ENCODE measurements around the gene HHIPL1. TPM values are rescaled to one million over a fixed set of nuclear protein-coding genes. Genes with fewer than 3 reads are reported as not detected.

HHIPL1 gene
- total RNA-seq, 6 experiments from 2014 or later = 0.43 to 1.4 (median 0.66) TPM

DNA sequence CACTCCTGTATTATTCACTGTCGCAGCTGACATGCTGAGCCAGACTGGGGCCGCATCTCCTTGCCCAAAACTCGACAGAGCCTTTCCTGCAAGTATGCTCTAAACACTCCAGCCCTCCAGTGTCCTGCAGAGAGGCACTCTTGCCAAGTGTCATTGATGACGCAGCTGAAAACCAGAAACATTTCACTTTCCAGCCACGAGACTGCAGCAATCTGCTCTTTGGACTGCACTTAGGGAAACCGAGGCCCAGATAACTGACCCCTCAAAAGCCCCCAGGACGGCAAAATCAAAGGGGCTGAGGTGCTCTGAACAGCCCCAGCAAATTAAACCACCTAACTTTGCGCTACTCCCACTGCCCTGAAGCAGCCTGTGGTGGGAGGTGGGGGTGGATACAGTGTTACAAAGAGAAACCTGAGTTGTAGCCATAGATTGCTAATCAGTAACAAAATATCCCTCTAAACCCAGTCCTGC lies 43.5 kb upstream of the HHIPL1 start:
- DNase-seq (peak; percentile 49 to 87 (median 75)), ATAC-seq (peak; percentile 21 to 31 (median 24))
- Histone ChIP-seq H3K27ac (peak overlapping the region; percentile 81 to 94 (median 91)), H3K36me3 (no peaks in the 10 kb centered on the region), H3K4me3 (peak overlapping the region; percentile 50 to 63 (median 53)), H3K4me1 (peaks cover 0 to 58% (median 32%) of the 10 kb centered on the region in 4 donors), H3K9me3 (no peaks in the 10 kb centered on the region), H3K27me3 (no peaks in the 10 kb centered on the region)
- intact Hi-C loops (cut with DNase I) = no loop called here
- peak; percentile 21 for TF ChIP-seq POLR2A (IDR thresholded peaks at IDR 0.05)
- TF ChIP-seq, protein P1, sequence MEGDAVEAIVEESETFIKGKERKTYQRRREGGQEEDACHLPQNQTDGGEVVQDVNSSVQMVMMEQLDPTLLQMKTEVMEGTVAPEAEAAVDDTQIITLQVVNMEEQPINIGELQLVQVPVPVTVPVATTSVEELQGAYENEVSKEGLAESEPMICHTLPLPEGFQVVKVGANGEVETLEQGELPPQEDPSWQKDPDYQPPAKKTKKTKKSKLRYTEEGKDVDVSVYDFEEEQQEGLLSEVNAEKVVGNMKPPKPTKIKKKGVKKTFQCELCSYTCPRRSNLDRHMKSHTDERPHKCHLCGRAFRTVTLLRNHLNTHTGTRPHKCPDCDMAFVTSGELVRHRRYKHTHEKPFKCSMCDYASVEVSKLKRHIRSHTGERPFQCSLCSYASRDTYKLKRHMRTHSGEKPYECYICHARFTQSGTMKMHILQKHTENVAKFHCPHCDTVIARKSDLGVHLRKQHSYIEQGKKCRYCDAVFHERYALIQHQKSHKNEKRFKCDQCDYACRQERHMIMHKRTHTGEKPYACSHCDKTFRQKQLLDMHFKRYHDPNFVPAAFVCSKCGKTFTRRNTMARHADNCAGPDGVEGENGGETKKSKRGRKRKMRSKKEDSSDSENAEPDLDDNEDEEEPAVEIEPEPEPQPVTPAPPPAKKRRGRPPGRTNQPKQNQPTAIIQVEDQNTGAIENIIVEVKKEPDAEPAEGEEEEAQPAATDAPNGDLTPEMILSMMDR (IDR thresholded peaks at IDR 0.05) = no peak
- WGBS (ENCODE audit: insufficient coverage, low coverage, low lambda C conversion rate, missing lambda C conversion rate) = 16% methylated on average over 7 of the region's 8 CpGs

DNA sequence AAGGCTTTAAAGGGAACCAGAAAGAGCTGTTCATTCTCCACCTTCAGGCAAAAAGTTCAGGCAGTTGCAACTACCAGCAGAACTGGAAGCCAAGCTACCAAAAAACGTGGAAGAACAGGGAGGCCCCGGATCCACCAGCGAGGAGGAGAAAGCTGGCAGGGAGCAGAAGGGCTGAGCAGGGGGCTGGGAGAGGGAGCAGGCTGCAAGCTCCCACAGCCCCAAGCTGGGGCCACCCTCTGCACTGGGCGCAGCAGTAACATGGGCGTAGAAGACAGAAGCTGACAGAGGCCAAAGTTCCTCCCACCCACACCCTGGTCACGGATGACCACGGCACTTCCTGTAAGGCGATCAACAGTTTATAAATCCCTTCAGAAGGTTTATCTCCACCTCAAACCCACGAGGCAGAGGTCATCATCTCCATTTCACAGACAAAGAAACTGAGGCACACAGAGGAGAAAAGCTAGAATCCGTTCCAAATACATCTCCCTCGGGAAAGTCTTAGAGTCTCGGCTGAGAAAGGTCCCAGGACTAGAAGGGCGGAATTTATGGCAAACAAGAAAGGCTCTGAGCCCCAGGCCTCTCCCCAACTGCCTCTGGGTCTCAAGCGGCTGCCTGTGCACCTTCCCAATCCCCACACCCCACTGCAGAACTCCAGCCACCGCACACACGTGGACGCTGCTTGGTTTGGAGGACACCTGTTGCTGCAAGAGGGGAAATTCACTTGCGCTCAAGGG lies 42.7 kb upstream of the HHIPL1 start:
- Histone ChIP-seq H3K27me3 (no peaks in the 10 kb centered on the region), H3K36me3 (no peaks in the 10 kb centered on the region), H3K27ac (peak overlapping the region; percentile 81 to 94 (median 91)), H3K4me1 (peaks cover 0 to 50% (median 27%) of the 10 kb centered on the region in 4 donors), H3K4me3 (peak overlapping the region; percentile 50 to 63 (median 53)), H3K9me3 (no peaks in the 10 kb centered on the region)
- ATAC-seq (peak; percentile 50 to 64 (median 60)), DNase-seq (peak; percentile 79 to 86 (median 84))
- WGBS (ENCODE audit: insufficient coverage, low coverage, low lambda C conversion rate, missing lambda C conversion rate) = 14% methylated on average over 14 of the region's 18 CpGs
- intact Hi-C loops (cut with DNase I) = no loop called here
- TF ChIP-seq POLR2A (IDR thresholded peaks at IDR 0.05) = peak; percentile 87
- TF ChIP-seq, protein P1 (IDR thresholded peaks at IDR 0.05) = no peak

DNA sequence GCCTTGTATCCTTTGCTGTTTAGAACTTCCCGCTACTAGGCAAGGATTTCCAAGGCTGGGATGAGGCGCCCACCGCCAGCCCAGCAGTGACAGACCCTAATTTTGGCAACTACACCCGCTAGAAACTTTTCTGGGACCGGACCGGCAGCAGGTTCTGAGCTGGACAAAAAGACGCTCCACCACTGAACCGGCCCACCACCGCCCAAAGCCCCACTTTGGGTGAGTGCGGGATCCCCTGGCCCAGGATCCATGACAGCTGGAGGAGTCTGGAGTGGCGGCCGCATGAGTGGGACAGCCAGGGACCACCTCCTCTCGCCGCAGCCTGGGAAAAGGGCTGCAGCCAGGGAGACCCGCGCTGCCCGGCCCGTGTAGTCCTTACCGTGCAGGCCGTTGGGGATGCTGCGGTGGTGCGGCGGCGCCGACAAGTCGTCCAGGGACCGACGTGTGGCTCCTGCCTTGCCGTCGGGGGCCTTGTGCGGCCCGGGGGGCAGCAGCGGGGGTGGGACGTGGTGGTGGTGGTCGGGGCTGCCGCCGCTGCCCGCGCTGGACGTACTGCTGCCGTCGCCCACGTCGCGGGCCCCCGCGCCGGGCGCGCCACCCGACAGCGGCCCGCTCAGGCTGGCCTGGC lies 42.0 kb upstream of the HHIPL1 start:
- peak overlapping the region; percentile 81 to 94 (median 91) for H3K27ac ChIP-seq
- DNase-seq = peak in 1 of 3 donors; percentile 32
- TF ChIP-seq, protein P1 (IDR thresholded peaks at IDR 0.05) = no peak
- no peak for TF ChIP-seq POLR2A (IDR thresholded peaks at IDR 0.05)
- 45% methylated on average over 15 of the region's 53 CpGs for WGBS (ENCODE audit: insufficient coverage, low coverage, low lambda C conversion rate, missing lambda C conversion rate)
- H3K4me3 ChIP-seq = peak overlapping the region; percentile 50 to 63 (median 53)
- ATAC-seq = no peak
- no peaks in the 10 kb centered on the region for H3K36me3 ChIP-seq
- H3K9me3 ChIP-seq = no peaks in the 10 kb centered on the region
- intact Hi-C loops (cut with DNase I) = no loop called here
- peaks cover 0 to 45% (median 24%) of the 10 kb centered on the region in 4 donors for H3K4me1 ChIP-seq
- H3K27me3 ChIP-seq = no peaks in the 10 kb centered on the region

DNA sequence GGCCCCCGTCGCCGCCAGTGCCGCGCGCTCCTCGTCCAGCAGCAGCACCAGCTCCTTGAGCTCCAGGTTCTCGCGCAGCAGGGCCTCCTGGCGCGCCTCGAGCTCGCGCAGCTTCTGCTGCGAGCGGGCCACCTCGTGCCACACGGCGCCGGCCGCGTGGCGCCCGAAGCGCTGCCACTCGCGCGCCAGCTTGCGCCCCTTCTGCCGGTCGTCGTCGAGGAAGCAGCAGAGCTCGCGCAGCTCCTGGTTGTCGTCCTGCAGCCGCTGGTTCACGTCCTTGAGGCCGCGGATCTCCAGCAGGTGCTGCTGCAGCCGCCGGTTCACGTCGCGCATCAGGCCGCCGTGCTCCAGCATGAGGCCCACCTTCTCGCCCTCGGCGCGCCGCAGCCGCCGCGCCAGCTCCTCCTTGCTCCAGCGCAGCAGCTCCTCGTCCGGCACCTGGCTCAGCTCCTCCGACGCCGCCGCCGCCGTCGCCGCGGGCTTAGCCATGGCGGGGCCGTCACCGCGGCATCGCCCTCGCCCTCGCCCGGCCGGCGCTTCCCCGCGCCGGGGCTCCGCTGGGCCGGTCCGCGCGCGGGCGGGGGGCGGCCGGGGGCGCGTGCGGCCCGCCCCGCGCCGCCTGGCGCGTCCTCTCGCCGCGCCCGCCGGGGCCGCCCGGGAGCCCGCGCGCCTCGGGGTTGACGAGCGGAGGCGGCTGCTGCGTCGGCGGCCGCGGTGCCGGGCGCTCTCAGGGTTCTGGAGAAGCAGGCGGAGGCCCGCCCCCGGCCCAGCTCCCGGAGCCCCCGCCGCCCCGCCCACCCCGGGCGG lies 41.3 kb upstream of the HHIPL1 start, which contains the start of gene CCDC85C:
TSS of gene CCDC85C (minus strand) at position 737 of the 807 bp plus-strand sequence. CDS start at position 489, 248 bp downstream.
- Histone ChIP-seq H3K9me3 (no peaks in the 10 kb centered on the region), H3K36me3 (no peaks in the 10 kb centered on the region), H3K27ac (peak within 1 kb of the TSS; percentile 81 to 94 (median 91)), H3K27me3 (no peaks in the 10 kb centered on the region), H3K4me1 (peaks cover 0 to 37% (median 21%) of the 10 kb centered on the region in 4 donors), H3K4me3 (peak within 1 kb of the TSS; percentile 75 to 90 (median 85))
- no peak for ATAC-seq
- 13% methylated on average over 14 of the region's 128 CpGs for WGBS (ENCODE audit: insufficient coverage, low coverage, low lambda C conversion rate, missing lambda C conversion rate)
- peak in 1 of 3 donors; percentile 39 for DNase-seq
- TF ChIP-seq, protein P1 (IDR thresholded peaks at IDR 0.05) = no peak
- no peak for TF ChIP-seq POLR2A (IDR thresholded peaks at IDR 0.05)
- intact Hi-C loops (cut with DNase I) = no loop called here
